Measurements from ENCODE around the gene GOLGA8G. TPM values are rescaled to one million over a fixed set of nuclear protein-coding genes. Genes with fewer than 3 reads are reported as not detected.
"Not testable (repeated sequence)": the region's sequence is repeated elsewhere in the genome, so short reads cannot be mapped to it uniquely, and the experiment has no call there.

The GOLGA8G gene, protein sequence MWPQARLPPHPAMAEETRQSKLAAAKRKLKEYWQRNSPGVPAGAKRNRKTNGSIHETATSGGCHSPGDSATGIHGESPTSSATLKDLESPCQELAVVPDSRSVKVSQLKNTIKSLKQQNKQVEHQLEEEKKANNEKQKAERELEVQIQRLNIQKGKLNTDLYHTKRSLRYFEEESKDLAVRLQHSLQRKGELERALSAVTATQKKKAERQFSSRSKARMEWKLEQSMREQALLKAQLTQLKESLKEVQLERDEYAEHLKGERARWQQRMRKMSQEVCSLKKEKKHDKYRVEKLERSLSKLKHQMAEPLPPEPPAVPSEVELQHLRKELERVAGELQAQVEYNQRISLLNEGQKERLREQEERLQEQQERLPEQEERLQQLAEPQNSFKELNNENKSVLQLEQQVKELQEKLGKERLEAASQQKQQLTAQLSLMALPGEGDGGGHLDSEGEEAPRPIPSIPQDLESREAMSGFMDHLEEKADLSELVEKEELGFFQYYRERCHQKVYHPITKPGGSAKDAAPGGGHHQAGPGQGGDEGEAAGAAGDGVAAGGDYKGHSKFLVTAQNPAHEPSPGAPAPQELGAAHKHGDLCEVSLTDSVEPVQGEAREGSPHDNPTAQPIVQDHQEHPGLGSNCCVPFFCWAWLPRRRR
- total RNA-seq, result not detected

DNA sequence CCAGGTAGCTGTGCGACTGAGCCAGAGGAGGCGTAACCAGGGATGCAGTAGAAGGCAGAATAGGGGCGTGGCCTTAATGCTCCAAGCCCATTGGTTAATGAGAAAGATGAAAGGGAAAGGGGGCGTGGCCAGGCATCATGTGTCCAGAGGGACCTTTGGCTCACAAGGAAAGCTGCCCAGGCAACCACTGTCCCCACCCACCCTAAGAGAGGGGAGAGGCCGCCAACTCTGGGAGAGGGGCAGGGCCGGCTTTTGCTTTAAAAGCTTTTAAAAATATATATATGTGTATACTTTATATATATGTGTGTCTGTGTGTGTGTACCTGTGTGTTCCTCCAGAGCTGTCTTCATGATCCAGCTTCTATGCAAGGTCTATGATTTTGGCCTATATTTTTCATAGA lies at the start of gene GOLGA8G:
TSS of gene GOLGA8G (minus strand) at position 18 of the 400 bp plus-strand sequence. CDS start 62 bp downstream, outside the sequence.
- not testable (repeated sequence) for H3K4me1 ChIP-seq (ENCODE audit: insufficient read depth, low read length); H3K4me3 ChIP-seq (ENCODE audit: low read length); H3K9me3 ChIP-seq (ENCODE audit: low read depth, low read length); H3K27me3 ChIP-seq (ENCODE audit: insufficient read depth, low read length)

DNA sequence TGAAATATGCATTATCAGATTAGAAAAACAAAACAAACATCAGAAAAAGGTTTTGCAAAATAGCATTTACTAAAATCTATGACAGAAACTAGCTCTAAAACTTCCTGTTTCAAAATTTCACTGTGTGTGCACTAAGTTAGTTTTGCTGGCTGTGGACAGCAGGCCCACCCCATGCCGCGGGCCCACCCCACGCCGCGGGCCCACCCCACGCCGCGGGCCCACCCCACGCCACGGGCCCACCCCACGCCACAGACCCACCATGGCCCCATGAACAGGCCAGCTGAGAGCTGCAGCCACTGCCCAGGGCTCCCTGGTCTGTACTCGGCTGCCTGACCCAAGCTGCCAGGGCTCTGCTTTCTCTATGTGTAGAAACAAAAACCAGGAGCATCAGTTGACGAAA lies 40.6 kb upstream of the GOLGA8G start:
- not testable (repeated sequence) for H3K9me3 ChIP-seq (ENCODE audit: low read depth, low read length); H3K4me1 ChIP-seq (ENCODE audit: insufficient read depth, low read length); H3K4me3 ChIP-seq (ENCODE audit: low read length); H3K27me3 ChIP-seq (ENCODE audit: insufficient read depth, low read length)

DNA sequence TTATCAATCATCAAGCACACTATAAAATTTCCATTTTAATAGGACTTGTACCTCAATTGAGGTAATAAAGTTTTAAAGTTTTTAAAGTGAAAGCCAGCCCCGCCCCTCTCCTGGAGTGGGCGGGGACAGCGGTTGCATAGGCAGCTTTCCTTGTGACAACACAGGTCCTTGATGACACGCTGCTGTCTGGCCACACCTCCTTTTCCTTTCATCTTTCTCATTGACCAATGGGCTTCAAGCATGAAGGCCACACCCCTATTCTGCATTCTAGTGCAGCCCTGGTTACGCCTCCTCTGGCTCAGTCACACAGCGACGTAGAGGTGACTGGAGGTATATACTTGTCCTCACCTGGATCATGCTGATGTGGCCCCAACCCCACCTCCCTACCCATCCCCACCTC lies 20.5 kb upstream of the GOLGA8G start, which contains the start of gene GOLGA6L25:
TSS of gene GOLGA6L25 (plus strand) at position 301 of the 400 bp plus-strand sequence. CDS start at position 362, 61 bp downstream.
- not testable (repeated sequence) for H3K27me3 ChIP-seq (ENCODE audit: insufficient read depth, low read length); H3K9me3 ChIP-seq (ENCODE audit: low read depth, low read length); H3K4me3 ChIP-seq (ENCODE audit: low read length); H3K4me1 ChIP-seq (ENCODE audit: insufficient read depth, low read length)

DNA sequence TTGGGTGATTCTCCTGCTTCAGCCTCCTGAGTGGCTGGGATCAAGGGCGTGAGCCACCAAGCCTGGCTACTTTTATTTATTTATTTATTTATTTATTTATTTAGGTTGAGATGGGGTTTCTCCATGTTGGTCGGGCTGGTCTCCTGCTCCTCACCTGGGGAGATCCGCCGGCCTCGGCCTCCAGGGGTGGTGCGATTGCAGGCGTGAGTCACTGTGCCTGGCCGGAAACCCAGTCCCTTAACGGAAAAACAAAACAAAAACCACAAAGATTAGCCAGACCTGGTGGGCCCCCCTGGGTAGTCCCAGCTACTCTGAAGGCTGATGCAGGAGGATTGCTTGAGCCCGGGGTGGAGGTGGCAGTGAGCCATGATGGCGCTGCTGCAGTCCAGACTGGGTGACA lies 17.6 kb downstream of the GOLGA8G start:
- H3K4me1 ChIP-seq (ENCODE audit: insufficient read depth, low read length); H3K27me3 ChIP-seq (ENCODE audit: insufficient read depth, low read length); H3K4me3 ChIP-seq (ENCODE audit: low read length); H3K9me3 ChIP-seq (ENCODE audit: low read depth, low read length): not testable (repeated sequence)

DNA sequence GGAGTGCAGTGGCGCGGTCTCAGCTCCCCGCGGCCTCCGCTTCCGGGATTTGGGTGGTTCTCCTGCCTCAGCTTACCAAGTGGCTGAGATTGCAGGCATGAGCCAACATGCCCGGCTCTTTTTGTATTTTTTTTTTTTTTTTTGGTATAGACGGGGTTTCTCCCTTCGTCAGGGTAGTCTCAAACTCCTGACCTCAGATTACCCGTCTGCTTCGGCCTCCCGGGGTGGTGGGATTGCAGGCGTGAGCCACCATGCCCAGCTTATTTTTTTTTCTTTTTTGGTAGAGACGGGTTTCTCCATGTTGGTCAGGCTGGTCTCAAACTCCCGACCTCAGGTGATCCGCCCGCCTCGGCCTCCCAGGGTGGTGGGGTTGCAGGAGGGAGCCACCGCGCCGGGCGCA lies 18.6 kb downstream of the GOLGA8G start:
- H3K4me1 ChIP-seq (ENCODE audit: insufficient read depth, low read length), result not testable (repeated sequence)

DNA sequence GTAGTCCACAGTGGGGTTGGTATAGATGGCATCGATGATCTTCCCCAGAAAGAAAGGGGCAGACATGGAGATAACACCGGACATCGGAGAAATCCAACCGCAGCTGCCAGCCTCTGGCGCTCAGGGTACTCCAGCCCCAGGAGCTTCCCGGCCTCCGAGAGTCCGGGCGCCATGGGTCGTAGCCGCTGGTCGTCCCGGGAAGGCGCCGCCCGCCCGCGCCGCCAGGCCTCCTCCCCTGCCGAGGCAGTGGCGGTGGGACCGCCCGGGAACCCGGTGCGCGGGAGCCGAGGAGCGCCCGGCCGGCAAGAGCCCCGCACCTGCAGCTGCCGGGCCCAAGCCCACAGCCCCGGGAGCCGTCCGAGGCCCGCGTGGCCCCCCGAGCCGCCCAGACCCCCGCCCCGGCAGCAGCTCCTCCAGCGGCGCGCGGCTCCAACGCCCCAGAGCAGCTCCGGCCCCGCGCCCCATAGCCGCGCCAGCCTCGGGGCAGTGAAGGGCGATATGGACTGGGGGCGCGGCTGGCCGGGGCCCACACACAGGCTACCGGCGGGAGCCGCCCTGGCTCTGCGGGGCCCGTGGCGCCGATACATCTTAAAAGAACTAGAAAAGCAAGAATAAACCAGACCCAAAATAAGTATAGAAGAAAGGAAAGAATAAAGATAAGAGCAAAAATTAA lies 24.4 kb downstream of the GOLGA8G start:
- H3K27me3 ChIP-seq (ENCODE audit: insufficient read depth, low read length); H3K4me3 ChIP-seq (ENCODE audit: low read length); H3K9me3 ChIP-seq (ENCODE audit: low read depth, low read length); H3K4me1 ChIP-seq (ENCODE audit: insufficient read depth, low read length): not testable (repeated sequence)

More for the DNA sequence above, 18.6 kb downstream of the GOLGA8G start:
- not testable (repeated sequence) for H3K9me3 ChIP-seq (ENCODE audit: low read depth, low read length); H3K27me3 ChIP-seq (ENCODE audit: insufficient read depth, low read length); H3K4me3 ChIP-seq (ENCODE audit: low read length)

DNA sequence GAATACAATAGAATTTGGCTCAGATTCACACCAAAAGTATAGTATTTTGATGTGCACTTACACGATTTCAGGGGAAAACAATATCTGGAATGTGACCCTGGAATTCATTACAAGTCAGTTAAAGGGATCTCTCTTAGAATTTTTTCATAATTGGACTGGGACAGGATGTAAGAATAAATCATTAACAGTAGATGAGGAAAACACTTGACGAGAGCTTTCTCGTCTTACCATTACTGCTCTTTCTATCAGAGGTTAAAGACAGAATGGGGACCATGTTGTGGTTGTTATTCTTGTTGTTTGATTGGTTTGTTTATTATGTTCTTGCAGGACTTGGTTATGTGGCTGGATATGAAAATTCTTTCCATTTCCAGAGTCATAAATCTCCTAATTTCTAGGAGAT lies 51.4 kb downstream of the GOLGA8G start:
- not testable (repeated sequence) for H3K4me3 ChIP-seq (ENCODE audit: low read length); H3K9me3 ChIP-seq (ENCODE audit: low read depth, low read length); H3K4me1 ChIP-seq (ENCODE audit: insufficient read depth, low read length); H3K27me3 ChIP-seq (ENCODE audit: insufficient read depth, low read length)

Other genes starting within 250 kb of the GOLGA8G start
- gene HERC2, start 210.8 kb downstream of the GOLGA8G start, total RNA-seq, result 18.5 TPM
- not detected for gene GOLGA6L24, start 174.9 kb downstream of the GOLGA8G start, total RNA-seq
- gene GOLGA8F, start 154.3 kb downstream of the GOLGA8G start, total RNA-seq, result not detected
- gene GOLGA6L25, start 20.6 kb upstream of the GOLGA8G start, total RNA-seq, result not detected
- gene GOLGA8M, start 179.4 kb upstream of the GOLGA8G start, total RNA-seq, result 1.2 TPM